Osteoblast (primary cell): ENCODE measurements around the gene NUP93. TPM values are rescaled to one million over a fixed set of nuclear protein-coding genes. Genes with fewer than 3 reads are reported as not detected.

Experiments used
- DNase-seq: peaks from one replicate; pipeline ENCODE4 v3.0.0; 2011; ENCODE audit warnings: low spot score, mixed read lengths; ENCODE audit not compliant: insufficient read length; ENCODE audit errors: missing footprints
- H2AFZ ChIP-seq: 2 replicates; pipeline ENCODE4 v1.6.0; 2011; ENCODE audit warnings: mild to moderate bottlenecking, low read length
- H3K27ac ChIP-seq: 2 replicates; pipeline ENCODE4 v1.5.1; 2011; ENCODE audit warnings: mild to moderate bottlenecking, low read depth, low read length, moderate library complexity
- H3K27me3 ChIP-seq: 2 replicates; pipeline ENCODE4 v1.6.0; 2012; ENCODE audit warnings: mild to moderate bottlenecking, control low read depth, inconsistent platforms, low read length, moderate library complexity; ENCODE audit not compliant: insufficient read depth
- H3K36me3 ChIP-seq: 2 replicates; pipeline ENCODE4 v1.5.1; 2011; ENCODE audit warnings: mild to moderate bottlenecking, low read length, control low read depth, moderate library complexity; ENCODE audit not compliant: insufficient read depth
- H3K4me1 ChIP-seq: 2 replicates; pipeline ENCODE4 v1.5.1; 2011; ENCODE audit warnings: mild to moderate bottlenecking, low read length, control low read depth, moderate library complexity; ENCODE audit not compliant: insufficient read depth
- H3K4me2 ChIP-seq: 2 replicates; pipeline ENCODE4 v1.6.0; 2011; ENCODE audit warnings: mild to moderate bottlenecking, low read length; ENCODE audit not compliant: insufficient read depth
- H3K4me3 ChIP-seq: fragments of 200-600 bp; sonication (generic); 3 replicates; pipeline ENCODE4 v1.5.1; 2012; ENCODE audit warnings: mild to moderate bottlenecking, low read length, inconsistent platforms; ENCODE audit not compliant: insufficient read depth
- H3K79me2 ChIP-seq: 2 replicates; pipeline ENCODE4 v1.6.0; 2012; ENCODE audit warnings: mild to moderate bottlenecking, low read length, control low read depth, inconsistent platforms; ENCODE audit not compliant: insufficient read depth
- H3K9me3 ChIP-seq: 2 replicates; pipeline ENCODE4 v1.5.1; 2011; ENCODE audit warnings: low read depth, low read length, control low read depth
- H4K20me1 ChIP-seq: 2 replicates; pipeline ENCODE4 v1.6.0; 2012; ENCODE audit warnings: mild to moderate bottlenecking, low read length, control low read depth; ENCODE audit not compliant: insufficient read depth
- total RNA-seq: library from RNA; depleted of rRNA; stranded (reverse); fragments of >200 nt; gene quantifications from 2 replicates; pipeline ENCODE4 v1.2.3, GENCODE V29; 2012
- TF ChIP-seq, protein P1 (sequence below): IDR thresholded peaks from 2 replicates; pipeline ENCODE4 v1.5.1; 2011; ENCODE audit warnings: mild to moderate bottlenecking, low read depth, low read length, moderate library complexity; ENCODE audit errors: extremely low read depth

Gene NUP93
- total RNA-seq, 1 donor: 40.5 TPM

DNA sequence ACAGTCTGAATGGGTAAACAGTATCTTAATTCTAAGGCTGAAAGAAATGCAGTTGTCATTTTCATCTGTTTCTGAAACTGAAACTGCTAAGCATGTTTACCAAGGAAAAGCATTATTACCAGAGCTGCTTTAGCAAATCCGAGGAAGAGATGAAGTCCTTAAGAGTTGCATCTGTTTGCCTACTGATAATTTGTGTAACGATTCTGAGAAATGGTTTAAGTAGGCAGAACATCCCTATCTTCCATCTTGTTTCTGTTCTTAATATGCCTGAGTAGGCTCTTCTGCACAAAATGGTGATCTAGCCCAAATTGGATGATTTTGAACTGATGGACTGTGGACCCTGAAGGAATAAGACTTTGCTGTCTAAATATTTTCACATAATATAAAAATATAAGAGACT lies 34.9 kb downstream of the NUP93 start:
- no peaks in the 10 kb centered on the region for H3K9me3 ChIP-seq
- H3K4me2 ChIP-seq: no peak overlapping the region
- no peaks in the 10 kb centered on the region for H4K20me1 ChIP-seq
- H3K27ac ChIP-seq: no peak overlapping the region
- H2AFZ ChIP-seq: no peak overlapping the region
- peaks cover under 1% of the 10 kb centered on the region for H3K79me2 ChIP-seq
- no peak for DNase-seq
- no peaks in the 10 kb centered on the region for H3K27me3 ChIP-seq
- H3K4me3 ChIP-seq: no peak overlapping the region
- H3K4me1 ChIP-seq: no peaks in the 10 kb centered on the region
- H3K36me3 ChIP-seq: peaks cover 13% of the 10 kb centered on the region
- TF ChIP-seq, protein P1, sequence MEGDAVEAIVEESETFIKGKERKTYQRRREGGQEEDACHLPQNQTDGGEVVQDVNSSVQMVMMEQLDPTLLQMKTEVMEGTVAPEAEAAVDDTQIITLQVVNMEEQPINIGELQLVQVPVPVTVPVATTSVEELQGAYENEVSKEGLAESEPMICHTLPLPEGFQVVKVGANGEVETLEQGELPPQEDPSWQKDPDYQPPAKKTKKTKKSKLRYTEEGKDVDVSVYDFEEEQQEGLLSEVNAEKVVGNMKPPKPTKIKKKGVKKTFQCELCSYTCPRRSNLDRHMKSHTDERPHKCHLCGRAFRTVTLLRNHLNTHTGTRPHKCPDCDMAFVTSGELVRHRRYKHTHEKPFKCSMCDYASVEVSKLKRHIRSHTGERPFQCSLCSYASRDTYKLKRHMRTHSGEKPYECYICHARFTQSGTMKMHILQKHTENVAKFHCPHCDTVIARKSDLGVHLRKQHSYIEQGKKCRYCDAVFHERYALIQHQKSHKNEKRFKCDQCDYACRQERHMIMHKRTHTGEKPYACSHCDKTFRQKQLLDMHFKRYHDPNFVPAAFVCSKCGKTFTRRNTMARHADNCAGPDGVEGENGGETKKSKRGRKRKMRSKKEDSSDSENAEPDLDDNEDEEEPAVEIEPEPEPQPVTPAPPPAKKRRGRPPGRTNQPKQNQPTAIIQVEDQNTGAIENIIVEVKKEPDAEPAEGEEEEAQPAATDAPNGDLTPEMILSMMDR: no peak

- no peaks in the 10 kb centered on the region for H4K20me1 ChIP-seq
- TF ChIP-seq, protein P1: no peak
- no peak overlapping the region for H3K4me2 ChIP-seq
- H3K4me3 ChIP-seq: no peak overlapping the region
- H3K9me3 ChIP-seq: no peaks in the 10 kb centered on the region
- peaks cover 8% of the 10 kb centered on the region for H3K36me3 ChIP-seq
- H3K4me1 ChIP-seq: no peaks in the 10 kb centered on the region
- H3K27ac ChIP-seq: no peak overlapping the region
- no peak for DNase-seq
- H3K79me2 ChIP-seq: peaks cover 4% of the 10 kb centered on the region
- H2AFZ ChIP-seq: no peak overlapping the region
- no peaks in the 10 kb centered on the region for H3K27me3 ChIP-seq
These were observed 36.0 kb downstream of the NUP93 start for GRCh38 chr16:56765949-56766348.

- H4K20me1 ChIP-seq: no peaks in the 10 kb centered on the region
- no peak overlapping the region for H3K27ac ChIP-seq
- no peak for DNase-seq
- peaks cover 8% of the 10 kb centered on the region for H3K36me3 ChIP-seq
- no peaks in the 10 kb centered on the region for H3K9me3 ChIP-seq
- no peaks in the 10 kb centered on the region for H3K27me3 ChIP-seq
- H3K4me3 ChIP-seq: no peak overlapping the region
- H3K4me2 ChIP-seq: no peak overlapping the region
- no peak overlapping the region for H2AFZ ChIP-seq
- no peaks in the 10 kb centered on the region for H3K4me1 ChIP-seq
- H3K79me2 ChIP-seq: peaks cover 13% of the 10 kb centered on the region
- TF ChIP-seq, protein P1: no peak
These were observed 37.1 kb downstream of the NUP93 start for GRCh38 chr16:56767024-56767423.

DNA sequence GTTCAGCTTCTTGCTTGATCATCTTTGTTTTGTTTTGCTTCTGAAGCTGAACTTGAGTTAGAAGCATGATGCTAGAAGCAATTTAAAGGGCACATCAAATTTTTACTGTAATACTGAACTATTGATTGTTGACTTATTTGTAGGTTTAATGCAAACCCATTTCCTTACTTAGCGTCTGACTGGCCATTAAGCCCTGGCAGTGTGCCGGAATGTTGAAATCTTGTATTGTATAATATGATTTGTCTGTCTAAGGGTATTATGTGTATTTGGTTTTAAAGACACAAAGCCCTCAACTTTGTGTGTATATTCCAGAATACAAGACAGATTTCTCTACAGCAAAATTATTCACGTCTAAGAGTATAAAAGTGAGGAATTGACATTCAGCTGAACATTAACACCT lies 39.7 kb downstream of the NUP93 start:
- peaks cover 34% of the 10 kb centered on the region for H3K79me2 ChIP-seq
- TF ChIP-seq, protein P1: no peak
- H3K36me3 ChIP-seq: no peaks in the 10 kb centered on the region
- no peak overlapping the region for H3K27ac ChIP-seq
- H3K27me3 ChIP-seq: no peaks in the 10 kb centered on the region
- no peaks in the 10 kb centered on the region for H3K9me3 ChIP-seq
- no peak overlapping the region for H3K4me3 ChIP-seq
- no peak overlapping the region for H3K4me2 ChIP-seq
- H4K20me1 ChIP-seq: no peaks in the 10 kb centered on the region
- H2AFZ ChIP-seq: no peak overlapping the region
- H3K4me1 ChIP-seq: no peaks in the 10 kb centered on the region
- no peak for DNase-seq
